Thyroid gland (tissue), 4 donors: ENCODE data around the gene EYS.

Experiments
- CTCF ChIP-seq, 6 experiments: fragments of 200-600 bp in 3 of 6; fragments of 450-650 bp in 3 of 6; sonication (generic) in 3 of 6; IDR thresholded peaks; one replicate each; pipeline ENCODE4 v1.5.1; 2016 to 2019; ENCODE audit warnings: antibody characterized with exemption in 6 of 6, mild to moderate bottlenecking in 2 of 6, inconsistent platforms in 1 of 6, moderate library complexity in 1 of 6
- POLR2A ChIP-seq, 2 donors: fragments of 450-650 bp; IDR thresholded peaks; one replicate each; pipeline ENCODE4 v1.6.1; 2017; ENCODE audit warnings: antibody characterized with exemption in 2 of 2, mild to moderate bottlenecking in 2 of 2, moderate library complexity in 1 of 2

- no peak for TF ChIP-seq CTCF (IDR thresholded peaks at IDR 0.05)
- TF ChIP-seq POLR2A (IDR thresholded peaks at IDR 0.05), result no peak
These were observed 1481.5 kb downstream of the EYS start for GRCh38 chr6:64225503-64225902.
